C4-2B (cell line): ENCODE results near the gene SHISA7.
A peak's percentile ranks its signal among the peaks of the same experiment; 100 is the strongest.

Source experiments
- H3K27ac ChIP-seq: fragments of 450-650 bp; 2 replicates; pipeline ENCODE4 v1.5.1; 2017
- CTCF ChIP-seq: fragments of 450-650 bp; conservative IDR thresholded peaks from 2 replicates; pipeline ENCODE4 v1.5.1; 2017; ENCODE audit warnings: mild to moderate bottlenecking
- ZFX ChIP-seq: fragments of 450-650 bp; IDR thresholded peaks from 2 replicates; pipeline ENCODE4 v1.6.1; 2017

Gene SHISA7

GRCh38 chr19:55464039-55464661 is 21.1 kb upstream of the SHISA7 start:
- no peak overlapping the region for H3K27ac ChIP-seq
- TF ChIP-seq CTCF (no peak), ZFX (no peak)

- TF ChIP-seq ZFX (no peak), CTCF (no peak)
These were observed 20.5 kb upstream of the SHISA7 start for GRCh38 chr19:55463583-55464031.

GRCh38 chr19:55462722-55463121 is 19.6 kb upstream of the SHISA7 start:
- TF ChIP-seq CTCF (no peak), ZFX (no peak)

More at GRCh38 chr19:55463583-55464031, 20.5 kb upstream of the SHISA7 start:
- no peak overlapping the region for H3K27ac ChIP-seq

DNA sequence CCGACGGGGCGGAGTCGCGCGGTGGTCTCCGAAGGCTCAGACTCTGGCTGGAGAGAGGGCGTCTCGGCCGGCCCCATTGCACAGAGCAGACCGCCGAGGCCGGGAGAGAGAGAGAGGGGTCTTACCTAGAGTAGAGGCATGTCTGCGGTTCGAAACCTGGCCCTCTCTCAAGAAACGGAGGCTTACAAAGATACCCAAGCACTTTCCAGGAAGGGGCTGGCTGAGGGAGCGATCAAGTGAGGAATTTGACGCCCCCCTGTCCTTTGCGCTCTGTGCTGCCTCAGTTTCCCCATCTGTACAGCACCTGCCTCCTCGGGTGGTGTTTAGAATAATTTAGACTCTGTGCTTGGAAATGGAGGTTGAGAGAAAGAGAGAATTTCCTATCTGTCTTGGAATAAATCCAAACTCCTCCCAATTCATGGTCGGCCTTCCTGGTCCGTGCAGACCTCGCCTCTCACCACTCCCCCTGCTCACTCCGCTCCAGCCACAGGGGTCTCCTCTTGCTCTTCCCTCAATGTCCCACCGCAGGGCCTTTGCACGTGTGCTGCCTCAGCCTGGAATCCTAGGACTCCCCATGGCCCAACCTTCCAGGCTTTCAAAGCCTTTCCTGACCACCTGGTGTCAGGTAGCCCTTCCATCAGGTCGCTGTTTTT is 19.0 kb upstream of the SHISA7 start:
- TF ChIP-seq CTCF, result no peak
- TF ChIP-seq ZFX, result no peak
- H3K27ac ChIP-seq, result peak overlapping the region; percentile 96

More at GRCh38 chr19:55462722-55463121, 19.6 kb upstream of the SHISA7 start:
- H3K27ac ChIP-seq, result peak overlapping the region; percentile 96; the same call in 1 of the 2 replicates

DNA sequence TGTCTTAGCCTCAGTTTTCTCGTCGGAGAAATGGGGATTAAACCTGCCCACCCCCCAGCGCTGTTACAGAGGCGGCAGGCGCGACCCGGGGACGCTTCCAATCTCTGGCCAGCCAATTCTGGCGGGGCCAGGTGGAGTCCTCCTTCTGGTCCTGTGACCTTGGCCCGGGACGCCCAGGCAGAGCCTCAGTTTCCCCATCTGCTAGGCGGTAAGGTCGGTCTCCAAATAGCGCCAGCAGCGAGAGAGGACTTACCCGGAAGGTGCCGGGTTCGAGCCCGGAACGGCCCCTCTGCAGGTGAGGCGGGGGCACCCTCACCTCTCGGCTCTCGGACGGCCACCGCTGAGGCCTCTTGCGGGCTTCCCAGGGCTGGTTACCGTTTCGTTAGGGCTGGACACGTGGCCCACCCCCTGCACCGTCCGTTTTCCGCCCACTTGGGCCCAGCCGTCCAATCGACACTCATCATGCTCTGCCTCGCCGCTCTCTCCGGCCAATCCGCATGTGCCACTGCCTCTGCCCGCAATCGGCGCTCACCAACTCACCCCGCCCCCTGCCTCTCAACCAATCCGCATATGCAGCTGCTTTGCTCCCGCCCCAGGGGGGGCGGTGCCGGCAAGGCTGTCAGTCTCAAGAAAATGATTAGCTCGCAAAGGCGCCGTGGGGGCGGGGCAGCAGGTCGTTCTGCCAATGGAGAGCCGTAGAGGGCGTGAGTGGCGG is 18.3 kb upstream of the SHISA7 start, which contains the start of gene ISOC2:
Gene ISOC2 (minus strand): TSS at position 384 of the 715 bp plus-strand sequence. CDS start 5,156 bp downstream, outside the sequence.
- TF ChIP-seq ZFX (peak; percentile 57; the same call in 1 of the 2 replicates), CTCF (no peak)
- peak within 1 kb of the TSS; percentile 96 for H3K27ac ChIP-seq

DNA sequence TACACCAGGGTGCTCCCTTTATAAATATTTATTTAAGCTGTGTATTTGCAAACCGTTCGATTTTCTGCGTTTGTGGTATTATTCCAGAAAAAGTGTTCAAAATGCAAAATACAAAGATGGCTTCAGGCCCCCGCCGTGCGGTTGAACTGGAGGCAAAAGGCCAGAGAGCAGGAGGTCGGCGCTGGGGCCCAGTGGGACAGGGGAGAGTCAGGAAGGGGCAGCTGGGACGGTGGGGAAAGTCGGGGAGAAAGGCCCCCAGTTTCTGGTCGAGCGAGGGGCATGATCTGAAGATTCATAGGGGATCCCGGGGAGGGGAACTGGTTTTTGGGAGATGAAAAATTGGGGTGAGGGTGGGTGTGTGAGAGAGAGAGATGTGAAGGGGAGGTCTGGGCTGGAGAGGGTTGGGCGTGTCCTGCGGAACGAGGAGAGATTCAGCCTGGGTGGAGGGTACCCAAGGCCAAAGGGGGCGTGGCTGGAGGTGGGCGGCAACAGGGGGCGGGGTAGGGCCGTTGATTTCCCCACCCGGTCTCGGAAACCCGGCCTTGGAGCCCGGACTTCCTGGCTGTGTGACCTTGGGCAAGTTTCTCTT is 17.7 kb upstream of the SHISA7 start:
- TF ChIP-seq CTCF (no peak), ZFX (no peak)
- H3K27ac ChIP-seq, result peak overlapping the region; percentile 96
